H9 (cell line): ENCODE measurements around the gene ODAD2. TPM values are rescaled to one million over a fixed set of nuclear protein-coding genes. Genes with fewer than 3 reads are reported as not detected.

ENCODE experiments used
- DNase-seq: peaks from one replicate; pipeline ENCODE4 v3.0.0-alpha.2; 2017
- H2AFZ ChIP-seq: one replicate; pipeline ENCODE4 v1.6.1; 2013; ENCODE audit warnings: mild to moderate bottlenecking, low read length, control low read depth, moderate library complexity
- H2AK5ac ChIP-seq: 2 replicates; pipeline ENCODE4 v1.6.1; 2013; ENCODE audit warnings: low read length, control low read depth, mixed read lengths; ENCODE audit not compliant: insufficient read length
- H2BK120ac ChIP-seq: one replicate; pipeline ENCODE4 v1.6.1; 2013; ENCODE audit warnings: low read depth, mild to moderate bottlenecking, low read length, control low read depth, inconsistent platforms; ENCODE audit not compliant: poor library complexity, severe bottlenecking
- H2BK12ac ChIP-seq: 2 replicates; pipeline ENCODE4 v1.6.1; 2013; ENCODE audit warnings: low read length, control low read depth, mixed read lengths, low read depth; ENCODE audit not compliant: insufficient read length
- H2BK15ac ChIP-seq: 2 replicates; pipeline ENCODE4 v1.6.1; 2013; ENCODE audit warnings: low read depth, low read length, control low read depth
- H2BK20ac ChIP-seq: one replicate; pipeline ENCODE4 v1.6.1; 2013; ENCODE audit warnings: low read depth, mild to moderate bottlenecking, low read length, control low read depth, inconsistent platforms; ENCODE audit not compliant: poor library complexity, severe bottlenecking
- H2BK5ac ChIP-seq: 2 replicates; pipeline ENCODE4 v1.6.1; 2013; ENCODE audit warnings: low read length, control low read depth, mixed read lengths; ENCODE audit not compliant: insufficient read length
- H3K14ac ChIP-seq: 2 replicates; pipeline ENCODE4 v1.6.1; 2013; ENCODE audit warnings: low read length, control low read depth; ENCODE audit not compliant: insufficient read depth
- H3K18ac ChIP-seq: 2 replicates; pipeline ENCODE4 v1.6.1; 2013; ENCODE audit warnings: low read depth, mild to moderate bottlenecking, mixed read lengths, low read length, control low read depth; ENCODE audit not compliant: insufficient read length
- H3K23ac ChIP-seq: 2 replicates; pipeline ENCODE4 v1.6.1; 2013; ENCODE audit warnings: low read length, control low read depth, mixed read lengths, low read depth; ENCODE audit not compliant: insufficient read length
- H3K23me2 ChIP-seq: 2 replicates; pipeline ENCODE4 v1.6.1; 2013; ENCODE audit warnings: low read depth, mild to moderate bottlenecking, mixed read lengths, low read length, control low read depth; ENCODE audit not compliant: insufficient read length, poor library complexity, severe bottlenecking
- H3K27ac ChIP-seq: 2 replicates; pipeline ENCODE4 v1.5.1; 2013; ENCODE audit warnings: low read length, control low read depth, mixed read lengths, low read depth; ENCODE audit not compliant: insufficient read length
- H3K27me3 ChIP-seq: 2 replicates; pipeline ENCODE4 v1.6.1; 2013; ENCODE audit warnings: low read length, control low read depth, inconsistent platforms; ENCODE audit not compliant: insufficient read depth
- H3K4ac ChIP-seq: 2 replicates; pipeline ENCODE4 v1.6.1; 2013; ENCODE audit warnings: low read depth, mild to moderate bottlenecking, control low read depth, inconsistent platforms, low read length, moderate library complexity
- H3K4me1 ChIP-seq: 2 replicates; pipeline ENCODE4 v1.6.1; 2013; ENCODE audit warnings: low read length, control low read depth, inconsistent platforms; ENCODE audit not compliant: insufficient read depth
- H3K4me2 ChIP-seq: 2 replicates; pipeline ENCODE4 v1.6.1; 2013; ENCODE audit warnings: low read length, control low read depth, mixed read lengths; ENCODE audit not compliant: insufficient read length, insufficient read depth
- H3K56ac ChIP-seq: 2 replicates; pipeline ENCODE4 v1.6.1; 2013; ENCODE audit warnings: low read depth, mild to moderate bottlenecking, mixed read lengths, low read length, control low read depth; ENCODE audit not compliant: insufficient read length
- H3K79me1 ChIP-seq: 2 replicates; pipeline ENCODE4 v1.6.1; 2013; ENCODE audit warnings: low read depth, mild to moderate bottlenecking, moderate library complexity, low read length, control low read depth, inconsistent platforms; ENCODE audit not compliant: insufficient read depth, poor library complexity, severe bottlenecking
- H3K79me2 ChIP-seq: 2 replicates; pipeline ENCODE4 v1.6.1; 2013; ENCODE audit warnings: low read length, control low read depth, inconsistent platforms; ENCODE audit not compliant: insufficient read depth
- H3K9ac ChIP-seq: 2 replicates; pipeline ENCODE4 v1.6.1; 2013; ENCODE audit warnings: low read length, control low read depth, mixed read lengths; ENCODE audit not compliant: insufficient read length; ENCODE audit errors: extremely low read depth
- H3K9me3 ChIP-seq: one replicate; pipeline ENCODE4 v1.6.1; 2013; ENCODE audit warnings: low read depth, low read length, inconsistent platforms; ENCODE audit not compliant: control insufficient read depth
- H3T11ph ChIP-seq: one replicate; pipeline ENCODE4 v1.6.1; 2013; ENCODE audit warnings: mild to moderate bottlenecking, low read length, control low read depth, inconsistent platforms
- H4K20me1 ChIP-seq: one replicate; pipeline ENCODE4 v1.6.1; 2013; ENCODE audit not compliant: control insufficient read depth, insufficient read length, insufficient read depth
- H4K5ac ChIP-seq: 2 replicates; pipeline ENCODE4 v1.6.1; 2013; ENCODE audit warnings: low read depth, mild to moderate bottlenecking, mixed read lengths, low read length, control low read depth; ENCODE audit not compliant: insufficient read length
- H4K8ac ChIP-seq: replicated peaks from 2 replicates; pipeline ENCODE4 v1.6.1; 2013; ENCODE audit warnings: low read length, control low read depth, mixed read lengths, low read depth; ENCODE audit not compliant: insufficient read length
- H4K91ac ChIP-seq: 2 replicates; pipeline ENCODE4 v1.6.1; 2013; ENCODE audit warnings: low read depth, mild to moderate bottlenecking, moderate library complexity, mixed read lengths, low read length, control low read depth; ENCODE audit not compliant: insufficient read length
- H3K27ac Mint-ChIP-seq, 3 experiments: 2 replicates in 2 of 3; 3 replicates in 1 of 3; pipeline ENCODE4 v1.8.0; 2020 to 2021; ENCODE audit warnings: mixed read lengths in 3 of 3, mild to moderate bottlenecking in 1 of 3, moderate library complexity in 1 of 3
- H3K27me3 Mint-ChIP-seq: 2 replicates; pipeline ENCODE4 v1.8.0; 2021; ENCODE audit warnings: low read depth, mild to moderate bottlenecking, moderate library complexity, mixed read lengths
- H3K36me3 Mint-ChIP-seq, 3 experiments: 2 replicates in 2 of 3; 3 replicates in 1 of 3; pipeline ENCODE4 v1.8.0; 2020 to 2021; ENCODE audit warnings: low read depth in 3 of 3, mixed read lengths in 3 of 3; ENCODE audit not compliant: insufficient read depth in 1 of 3
- H3K4me1 Mint-ChIP-seq, 2 experiments: 2 replicates each; pipeline ENCODE4 v1.8.0; 2020; ENCODE audit warnings: mixed read lengths in 2 of 2
- H3K4me3 Mint-ChIP-seq, 2 experiments: 2 replicates in 1 of 2; 3 replicates in 1 of 2; pipeline ENCODE4 v1.8.0; 2020 to 2021; ENCODE audit warnings: mild to moderate bottlenecking in 2 of 2, mixed read lengths in 2 of 2, moderate library complexity in 1 of 2
- H3K9me3 Mint-ChIP-seq, 2 experiments: 2 replicates in 1 of 2; 3 replicates in 1 of 2; pipeline ENCODE4 v1.8.0; 2020; ENCODE audit warnings: mild to moderate bottlenecking in 2 of 2, mixed read lengths in 2 of 2, moderate library complexity in 1 of 2
- WGBS: extraction: QIAGEN DNeasy Blood & Tissue Kit; methylation state at CpG from one replicate; pipeline ENCODE4 v1.1.7; 2013; ENCODE audit warnings: missing lambda C conversion rate, low lambda C conversion rate, mixed read lengths; ENCODE audit not compliant: insufficient read length; ENCODE audit errors: extremely low coverage; 5-methylcytosine and 5-hydroxymethylcytosine counted together
- total RNA-seq: library from RNA; stranded (reverse); gene quantifications from 2 replicates; pipeline ENCODE4 v1.2.1, GENCODE V29; 2021
- TF ChIP-seq, protein P1 (sequence below): fragments of 200-600 bp; sonication (generic); conservative IDR thresholded peaks from 3 replicates; pipeline ENCODE4 v1.8.0; 2021; ENCODE audit warnings: antibody characterized with exemption, mild to moderate bottlenecking

Gene ODAD2
- total RNA-seq, 1 experiment from 2014 or later, result 4.5 TPM

DNA sequence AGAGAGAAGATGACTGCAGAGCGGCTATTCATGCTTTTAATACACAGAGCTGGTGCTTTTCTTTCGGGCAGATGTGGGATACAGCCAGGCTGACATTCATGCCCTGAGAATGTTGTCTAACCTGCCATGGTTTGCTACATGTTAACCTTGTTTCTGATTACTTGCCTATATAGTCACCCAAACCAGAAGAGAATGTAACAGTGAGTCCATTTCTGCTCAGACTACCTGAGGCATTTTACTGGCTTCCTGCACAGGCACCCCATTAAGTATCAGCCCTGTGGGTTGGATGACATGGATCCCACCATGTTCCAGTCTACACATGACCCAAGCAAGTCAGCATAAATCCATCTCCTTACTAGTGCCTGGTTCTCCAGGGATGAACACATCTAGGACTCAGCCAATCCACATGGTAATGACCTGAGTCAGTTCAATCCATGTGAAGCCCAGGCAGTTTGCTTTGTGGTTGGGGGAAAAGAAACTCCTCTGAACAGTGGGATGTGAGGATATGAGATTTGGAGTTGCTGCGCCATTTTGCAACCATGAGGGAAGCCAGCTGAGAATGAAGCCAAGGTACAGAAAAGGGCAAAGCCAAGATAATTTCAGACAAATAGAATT, 197.6 kb downstream of the ODAD2 start:
- H3K4ac ChIP-seq, result no peak overlapping the region
- peaks cover 4 to 5% of the 10 kb centered on the region in 2 experiments for H3K4me1 Mint-ChIP-seq
- H3K27me3 ChIP-seq, result no peaks in the 10 kb centered on the region

More for the DNA sequence above, 197.6 kb downstream of the ODAD2 start:
- no peak overlapping the region for H2AFZ ChIP-seq
- H2BK12ac ChIP-seq, result no peak overlapping the region
- no peak overlapping the region for H4K5ac ChIP-seq
- H3K9ac ChIP-seq, result no peak overlapping the region
- H4K20me1 ChIP-seq, result no peaks in the 10 kb centered on the region
- H4K91ac ChIP-seq, result no peak overlapping the region
- no peak overlapping the region for H3T11ph ChIP-seq
- no peaks in the 10 kb centered on the region for H3K9me3 ChIP-seq
- no peak overlapping the region for H4K8ac ChIP-seq
- no peaks in the 10 kb centered on the region for H3K79me2 ChIP-seq
- H3K4me1 ChIP-seq, result no peaks in the 10 kb centered on the region
- H3K4me2 ChIP-seq, result no peak overlapping the region
- no peaks in the 10 kb centered on the region for H3K23me2 ChIP-seq
- H3K9me3 Mint-ChIP-seq, result no peaks in the 10 kb centered on the region
- no peak overlapping the region for H3K23ac ChIP-seq
- H3K36me3 Mint-ChIP-seq, result no peaks in the 10 kb centered on the region
- H2BK20ac ChIP-seq, result no peak overlapping the region
- H3K79me1 ChIP-seq, result no peaks in the 10 kb centered on the region
- no peak overlapping the region for H2BK120ac ChIP-seq
- no peak overlapping the region for H3K27ac Mint-ChIP-seq
- H3K18ac ChIP-seq, result no peak overlapping the region
- H2AK5ac ChIP-seq, result no peak overlapping the region
- no peak for DNase-seq
- H3K56ac ChIP-seq, result no peak overlapping the region
- H3K27me3 Mint-ChIP-seq, result no peaks in the 10 kb centered on the region; the same call in 1 of the 2 replicates
- TF ChIP-seq, protein P1, sequence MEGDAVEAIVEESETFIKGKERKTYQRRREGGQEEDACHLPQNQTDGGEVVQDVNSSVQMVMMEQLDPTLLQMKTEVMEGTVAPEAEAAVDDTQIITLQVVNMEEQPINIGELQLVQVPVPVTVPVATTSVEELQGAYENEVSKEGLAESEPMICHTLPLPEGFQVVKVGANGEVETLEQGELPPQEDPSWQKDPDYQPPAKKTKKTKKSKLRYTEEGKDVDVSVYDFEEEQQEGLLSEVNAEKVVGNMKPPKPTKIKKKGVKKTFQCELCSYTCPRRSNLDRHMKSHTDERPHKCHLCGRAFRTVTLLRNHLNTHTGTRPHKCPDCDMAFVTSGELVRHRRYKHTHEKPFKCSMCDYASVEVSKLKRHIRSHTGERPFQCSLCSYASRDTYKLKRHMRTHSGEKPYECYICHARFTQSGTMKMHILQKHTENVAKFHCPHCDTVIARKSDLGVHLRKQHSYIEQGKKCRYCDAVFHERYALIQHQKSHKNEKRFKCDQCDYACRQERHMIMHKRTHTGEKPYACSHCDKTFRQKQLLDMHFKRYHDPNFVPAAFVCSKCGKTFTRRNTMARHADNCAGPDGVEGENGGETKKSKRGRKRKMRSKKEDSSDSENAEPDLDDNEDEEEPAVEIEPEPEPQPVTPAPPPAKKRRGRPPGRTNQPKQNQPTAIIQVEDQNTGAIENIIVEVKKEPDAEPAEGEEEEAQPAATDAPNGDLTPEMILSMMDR, result no peak
- no peak overlapping the region for H2BK15ac ChIP-seq
- no peak overlapping the region for H3K4me3 Mint-ChIP-seq
- WGBS, result no CpG with 5 or more reads among the region's 3 CpGs
- H2BK5ac ChIP-seq, result no peak overlapping the region
- no peak overlapping the region for H3K27ac ChIP-seq
- H3K14ac ChIP-seq, result no peak overlapping the region
